ENCODE results near the gene TPM1.

DNA sequence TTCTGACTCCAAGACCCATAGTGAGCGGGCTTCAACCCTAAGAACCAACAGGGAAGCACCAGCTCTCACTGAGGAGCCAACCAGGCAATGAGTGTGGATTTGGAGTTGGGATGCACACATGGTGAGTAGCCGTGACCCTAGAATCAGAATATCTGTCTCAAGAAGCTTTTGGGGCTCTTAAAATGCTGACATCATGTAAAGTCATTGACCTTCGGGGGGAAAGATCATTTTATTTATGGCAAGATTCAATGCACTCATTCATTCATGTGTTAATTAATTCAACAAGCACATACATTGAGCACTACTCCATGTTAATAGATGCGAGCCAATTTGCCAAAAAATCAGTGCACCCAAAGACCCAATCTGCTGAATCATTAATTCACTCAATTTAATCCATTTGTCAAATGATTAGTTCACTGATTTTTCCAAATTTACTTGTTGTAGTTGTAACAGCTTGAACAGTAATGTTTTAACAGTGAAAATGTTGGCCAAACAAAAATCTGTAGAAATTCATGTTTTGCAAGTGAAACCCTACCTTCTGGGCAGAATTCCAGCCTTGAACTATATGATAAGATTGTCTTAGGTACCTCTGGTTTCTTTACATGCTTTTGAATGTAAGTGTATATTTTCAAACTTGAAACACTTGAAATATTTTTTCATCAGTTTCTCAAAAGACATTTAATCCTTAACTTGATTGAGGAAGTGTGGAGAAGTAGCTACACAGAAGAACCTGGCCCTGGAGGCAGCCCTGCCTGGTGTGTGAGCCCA is 49.3 kb downstream of the TPM1 start:
- TF ChIP-seq EZH2 (IDR thresholded peaks at IDR 0.05; ENCODE audit: low read length, missing control alignments) = no peak
- TF ChIP-seq, protein P1, sequence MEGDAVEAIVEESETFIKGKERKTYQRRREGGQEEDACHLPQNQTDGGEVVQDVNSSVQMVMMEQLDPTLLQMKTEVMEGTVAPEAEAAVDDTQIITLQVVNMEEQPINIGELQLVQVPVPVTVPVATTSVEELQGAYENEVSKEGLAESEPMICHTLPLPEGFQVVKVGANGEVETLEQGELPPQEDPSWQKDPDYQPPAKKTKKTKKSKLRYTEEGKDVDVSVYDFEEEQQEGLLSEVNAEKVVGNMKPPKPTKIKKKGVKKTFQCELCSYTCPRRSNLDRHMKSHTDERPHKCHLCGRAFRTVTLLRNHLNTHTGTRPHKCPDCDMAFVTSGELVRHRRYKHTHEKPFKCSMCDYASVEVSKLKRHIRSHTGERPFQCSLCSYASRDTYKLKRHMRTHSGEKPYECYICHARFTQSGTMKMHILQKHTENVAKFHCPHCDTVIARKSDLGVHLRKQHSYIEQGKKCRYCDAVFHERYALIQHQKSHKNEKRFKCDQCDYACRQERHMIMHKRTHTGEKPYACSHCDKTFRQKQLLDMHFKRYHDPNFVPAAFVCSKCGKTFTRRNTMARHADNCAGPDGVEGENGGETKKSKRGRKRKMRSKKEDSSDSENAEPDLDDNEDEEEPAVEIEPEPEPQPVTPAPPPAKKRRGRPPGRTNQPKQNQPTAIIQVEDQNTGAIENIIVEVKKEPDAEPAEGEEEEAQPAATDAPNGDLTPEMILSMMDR (conservative IDR thresholded peaks at IDR 0.05 in 1 of 2, IDR thresholded peaks at IDR 0.05 in 1 of 2; ENCODE audit: low read depth in 1 of 2, low read length in 2 of 2) = no peak
